ENCODE data around the gene SERTAD3.
A peak's percentile ranks its signal among the peaks of the same experiment; 100 is the strongest.

Gene SERTAD3

GRCh38 chr19:40445780-40446262 lies 1.7 kb upstream of the SERTAD3 start:
- TF ChIP-seq FOXP2 (optimal IDR thresholded peaks at IDR 0.05; ENCODE audit: borderline replicate concordance, extremely low read depth, extremely low read length, insufficient read depth) (no peak), POLR2AphosphoS5 (IDR thresholded peaks at IDR 0.05; ENCODE audit: low read depth, low read length) (no peak), TAF1 (IDR thresholded peaks at IDR 0.05; ENCODE audit: borderline replicate concordance, insufficient read depth, low read length) (no peak), SIN3A (IDR thresholded peaks at IDR 0.05; ENCODE audit: borderline replicate concordance, insufficient read depth, low read length) (no peak)
- TF ChIP-seq, protein P1, sequence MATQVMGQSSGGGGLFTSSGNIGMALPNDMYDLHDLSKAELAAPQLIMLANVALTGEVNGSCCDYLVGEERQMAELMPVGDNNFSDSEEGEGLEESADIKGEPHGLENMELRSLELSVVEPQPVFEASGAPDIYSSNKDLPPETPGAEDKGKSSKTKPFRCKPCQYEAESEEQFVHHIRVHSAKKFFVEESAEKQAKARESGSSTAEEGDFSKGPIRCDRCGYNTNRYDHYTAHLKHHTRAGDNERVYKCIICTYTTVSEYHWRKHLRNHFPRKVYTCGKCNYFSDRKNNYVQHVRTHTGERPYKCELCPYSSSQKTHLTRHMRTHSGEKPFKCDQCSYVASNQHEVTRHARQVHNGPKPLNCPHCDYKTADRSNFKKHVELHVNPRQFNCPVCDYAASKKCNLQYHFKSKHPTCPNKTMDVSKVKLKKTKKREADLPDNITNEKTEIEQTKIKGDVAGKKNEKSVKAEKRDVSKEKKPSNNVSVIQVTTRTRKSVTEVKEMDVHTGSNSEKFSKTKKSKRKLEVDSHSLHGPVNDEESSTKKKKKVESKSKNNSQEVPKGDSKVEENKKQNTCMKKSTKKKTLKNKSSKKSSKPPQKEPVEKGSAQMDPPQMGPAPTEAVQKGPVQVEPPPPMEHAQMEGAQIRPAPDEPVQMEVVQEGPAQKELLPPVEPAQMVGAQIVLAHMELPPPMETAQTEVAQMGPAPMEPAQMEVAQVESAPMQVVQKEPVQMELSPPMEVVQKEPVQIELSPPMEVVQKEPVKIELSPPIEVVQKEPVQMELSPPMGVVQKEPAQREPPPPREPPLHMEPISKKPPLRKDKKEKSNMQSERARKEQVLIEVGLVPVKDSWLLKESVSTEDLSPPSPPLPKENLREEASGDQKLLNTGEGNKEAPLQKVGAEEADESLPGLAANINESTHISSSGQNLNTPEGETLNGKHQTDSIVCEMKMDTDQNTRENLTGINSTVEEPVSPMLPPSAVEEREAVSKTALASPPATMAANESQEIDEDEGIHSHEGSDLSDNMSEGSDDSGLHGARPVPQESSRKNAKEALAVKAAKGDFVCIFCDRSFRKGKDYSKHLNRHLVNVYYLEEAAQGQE (IDR thresholded peaks at IDR 0.05; ENCODE audit: insufficient read depth in 1 of 2, low read depth in 2 of 2, low read length in 2 of 2): no peak

DNA sequence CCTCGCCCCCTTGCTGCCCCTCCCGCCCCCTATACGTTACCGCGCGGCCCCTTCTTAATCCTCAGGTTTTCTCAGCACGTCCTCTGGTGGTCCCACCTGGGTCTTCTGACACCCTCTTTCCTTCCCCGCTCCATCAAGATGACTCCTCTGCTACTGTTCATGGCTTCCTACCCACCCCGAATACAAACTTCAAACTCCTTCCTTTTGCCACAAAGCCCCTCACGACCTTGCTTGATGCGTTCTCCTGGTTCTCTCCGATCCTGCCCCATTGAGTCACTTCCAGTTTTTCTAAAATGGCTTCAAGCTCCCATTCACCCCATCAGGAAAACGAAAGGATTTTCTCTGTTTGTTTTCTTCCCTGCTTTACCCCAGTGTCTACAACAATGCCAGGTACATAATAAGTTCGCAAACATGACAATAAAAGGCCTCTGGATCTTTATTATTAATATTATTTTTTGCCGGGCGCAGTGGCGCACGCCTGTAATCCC lies 734 bp upstream of the SERTAD3 start:
- no peak for TF ChIP-seq FOXP2 (optimal IDR thresholded peaks at IDR 0.05; ENCODE audit: borderline replicate concordance, extremely low read depth, extremely low read length, insufficient read depth)
- TF ChIP-seq, protein P1 (IDR thresholded peaks at IDR 0.05; ENCODE audit: insufficient read depth in 1 of 2, low read depth in 2 of 2, low read length in 2 of 2): no peak
- no peak for TF ChIP-seq TAF1 (IDR thresholded peaks at IDR 0.05; ENCODE audit: borderline replicate concordance, insufficient read depth, low read length)
- TF ChIP-seq SIN3A (IDR thresholded peaks at IDR 0.05; ENCODE audit: borderline replicate concordance, insufficient read depth, low read length): no peak
- 0 out of 2 replicates have a peak, but pooled peaks have one; percentile 10 for TF ChIP-seq POLR2AphosphoS5 (IDR thresholded peaks at IDR 0.05; ENCODE audit: low read depth, low read length)

DNA sequence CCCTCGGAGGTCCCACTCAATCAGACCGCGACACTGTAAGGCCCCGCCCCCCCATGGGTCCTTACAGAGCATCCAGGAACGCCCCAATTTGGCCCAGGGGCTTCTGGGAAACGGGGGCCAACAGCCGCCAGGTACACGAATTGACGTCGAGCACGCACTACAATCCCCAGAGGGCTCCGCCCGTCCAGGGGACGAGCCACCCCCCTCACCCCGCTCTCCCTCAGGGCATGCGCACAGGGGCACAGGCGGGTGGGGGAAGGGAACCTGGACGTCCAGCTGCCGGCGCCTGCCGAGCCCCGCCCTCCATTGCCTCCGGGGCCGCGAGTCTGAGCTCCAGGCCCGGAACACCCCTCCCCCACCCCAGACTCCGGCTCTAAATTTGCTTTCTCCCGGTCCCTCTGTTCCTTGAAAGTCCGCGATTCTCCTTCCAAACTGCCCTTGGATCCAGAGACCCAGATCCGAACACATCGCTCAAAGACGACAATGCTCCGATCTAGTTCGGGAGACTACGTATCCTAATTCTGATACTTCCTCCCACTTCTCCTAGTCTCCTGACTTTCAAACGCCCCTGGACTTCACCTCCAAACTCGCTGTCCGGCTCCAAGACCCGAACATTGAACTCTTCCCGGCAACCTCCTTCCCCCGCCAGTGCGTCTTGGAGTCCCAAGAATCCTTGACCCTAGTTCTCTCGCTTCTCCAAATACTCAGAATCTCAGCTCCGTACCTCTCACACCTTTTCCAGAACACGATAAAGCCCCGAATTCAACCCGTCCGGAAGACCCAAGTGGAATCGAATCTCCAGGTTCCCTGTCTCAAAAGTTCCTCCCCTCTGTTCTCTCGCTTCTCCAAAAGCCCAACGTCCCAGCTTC lies 770 bp downstream of the SERTAD3 start:
- TF ChIP-seq FOXP2 (optimal IDR thresholded peaks at IDR 0.05; ENCODE audit: borderline replicate concordance, extremely low read depth, extremely low read length, insufficient read depth) (peak; percentile 94), TAF1 (IDR thresholded peaks at IDR 0.05; ENCODE audit: borderline replicate concordance, insufficient read depth, low read length) (peak; percentile 79; the same call in 1 of the 2 replicates), POLR2AphosphoS5 (IDR thresholded peaks at IDR 0.05; ENCODE audit: low read depth, low read length) (peak; percentile 80), SIN3A (IDR thresholded peaks at IDR 0.05; ENCODE audit: borderline replicate concordance, insufficient read depth, low read length) (peak; percentile 49; the same call in 1 of the 2 replicates)
- TF ChIP-seq, protein P1 (IDR thresholded peaks at IDR 0.05; ENCODE audit: insufficient read depth in 1 of 2, low read depth in 2 of 2, low read length in 2 of 2): 0 out of 4 replicates have a peak, but pooled peaks of 1 of the 2 experiments have one; percentile 20

GRCh38 chr19:40442328-40443130 lies 1.6 kb downstream of the SERTAD3 start:
- TF ChIP-seq POLR2AphosphoS5 (IDR thresholded peaks at IDR 0.05; ENCODE audit: low read depth, low read length) (no peak), FOXP2 (optimal IDR thresholded peaks at IDR 0.05; ENCODE audit: borderline replicate concordance, extremely low read depth, extremely low read length, insufficient read depth) (no peak), TAF1 (IDR thresholded peaks at IDR 0.05; ENCODE audit: borderline replicate concordance, insufficient read depth, low read length) (no peak), SIN3A (IDR thresholded peaks at IDR 0.05; ENCODE audit: borderline replicate concordance, insufficient read depth, low read length) (no peak)
- TF ChIP-seq, protein P1 (IDR thresholded peaks at IDR 0.05; ENCODE audit: insufficient read depth in 1 of 2, low read depth in 2 of 2, low read length in 2 of 2): no peak

Measured in PFSK-1 (cell line).